Panc1 (cell line): Measurements from ENCODE around the gene PLCH2. TPM values are rescaled to one million over a fixed set of nuclear protein-coding genes. Genes with fewer than 3 reads are reported as not detected.

Experiments
- ATAC-seq: fragments of 200-7000 bp; cut with Tn5 transposase; 2 replicates; pipeline ENCODE4 v1.9.1; 2020; ENCODE audit warnings: mild to moderate bottlenecking, moderate library complexity
- BruUV-seq: library from RNA; stranded (reverse); fragments of 400-500 nt; replicated peaks from 2 replicates; lab custom pipeline; 2021; lab: Mats Ljungman, UMichigan
- CTCF ChIA-PET: fragments of 300-600 bp; sonication (Branson Sonifier 250); formaldehyde crosslinking; loops from one replicate; lab custom pipeline; 2022; ENCODE audit warnings: antibody characterized with exemption; lab: Charles Lee
- POLR2A ChIA-PET: fragments of 300-600 bp; sonication (Branson Sonifier 250); formaldehyde crosslinking; loops from one replicate; lab custom pipeline; 2022; ENCODE audit warnings: antibody characterized with exemption; lab: Charles Lee
- DNase-seq: peaks from one replicate; pipeline ENCODE4 v3.0.0-alpha.2; 2010; ENCODE audit warnings: low read depth, low spot score
- H3K27ac ChIP-seq: 2 replicates; pipeline ENCODE4 v1.5.1; 2011; ENCODE audit warnings: mild to moderate bottlenecking, low read length, inconsistent platforms
- H3K27me3 ChIP-seq: fragments of 200-500 bp; sonication (Bioruptor generic); 2 replicates; pipeline ENCODE4 v1.6.0; 2014; ENCODE audit warnings: low read length, inconsistent platforms; ENCODE audit not compliant: control insufficient read depth, insufficient read depth
- H3K36me3 ChIP-seq: fragments of 200-500 bp; sonication (Bioruptor generic); 2 replicates; pipeline ENCODE4 v1.5.1; 2014; ENCODE audit warnings: inconsistent platforms, mild to moderate bottlenecking, low read length, moderate library complexity; ENCODE audit not compliant: control insufficient read depth, insufficient read depth
- H3K4me1 ChIP-seq: 2 replicates; pipeline ENCODE4 v1.5.1; 2011; ENCODE audit warnings: inconsistent platforms, mild to moderate bottlenecking, low read length, moderate library complexity; ENCODE audit not compliant: control insufficient read depth, insufficient read depth
- H3K4me3 ChIP-seq, 2 experiments: 2 replicates each; pipeline ENCODE4 v1.5.1; 2011 to 2012; ENCODE audit warnings: low read depth in 2 of 2, low read length in 2 of 2, mild to moderate bottlenecking in 2 of 2, inconsistent platforms in 1 of 2, moderate library complexity in 1 of 2
- H3K9me3 ChIP-seq: fragments of 200-500 bp; sonication (Bioruptor generic); 2 replicates; pipeline ENCODE4 v1.5.1; 2014; ENCODE audit warnings: low read depth, mild to moderate bottlenecking, inconsistent platforms, low read length, moderate library complexity; ENCODE audit not compliant: control insufficient read depth, insufficient read depth
- CTCF ChIP-seq: fragments of 450-650 bp; IDR thresholded peaks from 2 replicates; pipeline ENCODE4 v1.5.1; 2017; ENCODE audit warnings: mild to moderate bottlenecking
- POLR2AphosphoS5 ChIP-seq: IDR thresholded peaks from 2 replicates; pipeline ENCODE4 v1.6.1; 2012; ENCODE audit warnings: mild to moderate bottlenecking, low read depth, low read length, moderate library complexity
- REST ChIP-seq, 2 experiments: IDR thresholded peaks; 2 replicates each; pipeline ENCODE4 v1.6.1; 2011 to 2012; ENCODE audit warnings: low read depth in 2 of 2, control low read depth in 1 of 2, low read length in 1 of 2, mild to moderate bottlenecking in 1 of 2, moderate library complexity in 1 of 2; ENCODE audit not compliant: insufficient read depth in 1 of 2
- SIN3A ChIP-seq: IDR thresholded peaks from 2 replicates; pipeline ENCODE4 v1.6.1; 2012; ENCODE audit warnings: low read depth, mild to moderate bottlenecking, low read length, moderate library complexity, borderline replicate concordance; ENCODE audit not compliant: insufficient read depth
- TCF7L2 ChIP-seq: IDR thresholded peaks from 2 replicates; pipeline ENCODE4 v1.6.1; 2011; ENCODE audit warnings: mild to moderate bottlenecking, low read depth, low read length, inconsistent platforms
- in situ Hi-C: cut with HindIII; loops from 2 replicates; pipeline ENCODE4 v1.10.0; 2016; ENCODE audit warnings: low sequenced_read_pairs, low pct_unique_long_range_greater_than_20kb
- intact Hi-C: fragments of 100-400 bp; cut with micrococcal nuclease; formaldehyde crosslinking; loops from one replicate; pipeline ENCODE4 v1.10.0; 2022; ENCODE audit not compliant: unreplicated experiment
- total RNA-seq: library from RNA; stranded (reverse); gene quantifications from one replicate; pipeline ENCODE4 v1.2.1, GENCODE V29; 2021; ENCODE audit not compliant: unreplicated experiment

The PLCH2 gene
- total RNA-seq, 1 experiment from 2014 or later: 41.2 TPM

GRCh38 chr1:2427976-2428375, 48.1 kb upstream of the PLCH2 start:
- peaks cover 3% of the 10 kb centered on the region; the same call in 1 of the 2 replicates for H3K4me1 ChIP-seq
- no TSS peak for BruUV-seq
- no peaks in the 10 kb centered on the region for H3K27me3 ChIP-seq
- ChIA-PET POLR2A (no interaction called here), CTCF (no interaction called here)
- H3K9me3 ChIP-seq: no peaks in the 10 kb centered on the region; the same call in 1 of the 2 replicates
- DNase-seq (no peak), ATAC-seq (no peak)
- TF ChIP-seq TCF7L2 (no peak), POLR2AphosphoS5 (no peak), CTCF (no peak), SIN3A (no peak), REST (IDR thresholded peaks at IDR 0.05; ENCODE audit: insufficient read depth in 1 of 2, low read depth in 2 of 2, low read length in 1 of 2) (no peak)
- no peak overlapping the region for H3K27ac ChIP-seq
- intact Hi-C loops: no loop called here
- H3K36me3 ChIP-seq: no peaks in the 10 kb centered on the region
- H3K4me3 ChIP-seq: no peak overlapping the region
- in situ Hi-C loops: no loop called here

- Histone ChIP-seq H3K4me3 (no peak overlapping the region), H3K9me3 (no peaks in the 10 kb centered on the region), H3K27ac (no peak overlapping the region), H3K36me3 (no peaks in the 10 kb centered on the region), H3K4me1 (peaks cover 3% of the 10 kb centered on the region; the same call in 1 of the 2 replicates), H3K27me3 (no peaks in the 10 kb centered on the region)
- no TSS peak for BruUV-seq
- POLR2A ChIA-PET: no interaction called here
- in situ Hi-C loops: no loop called here
- DNase-seq (no peak), ATAC-seq (no peak)
- CTCF ChIA-PET: no interaction called here
- no peak for TF ChIP-seq TCF7L2
- no peak for TF ChIP-seq CTCF
- TF ChIP-seq POLR2AphosphoS5: no peak
- TF ChIP-seq REST (IDR thresholded peaks at IDR 0.05; ENCODE audit: insufficient read depth in 1 of 2, low read depth in 2 of 2, low read length in 1 of 2): no peak
- TF ChIP-seq SIN3A: no peak
- intact Hi-C loops: no loop called here
Observed at GRCh38 chr1:2428490-2428889, 47.6 kb upstream of the PLCH2 start.
